Natural killer cell (primary cell): ENCODE results near the gene RAB11FIP3. TPM values are rescaled to one million over a fixed set of nuclear protein-coding genes. Genes with fewer than 3 reads are reported as not detected.

Experiments used
- ATAC-seq, 3 donors: fragments of 150-1000 bp in 2 of 3; fragments of 200-7000 bp in 1 of 3; cut with Tn5 transposase; 1 replicate in 1 of 3; 2 replicates in 2 of 3; pipeline ENCODE4 v1.10.0; 2021; ENCODE audit warnings: mild to moderate bottlenecking in 2 of 3, moderate library complexity in 2 of 3
- DNase-seq, 2 donors: peaks; one replicate each; pipeline versions ENCODE4 v3.0.0 to v3.0.0-alpha.2; 2013 to 2021; ENCODE audit warnings: mixed read lengths in 1 of 2
- H3K27ac ChIP-seq: one replicate; pipeline ENCODE4 v1.5.1; 2013; ENCODE audit warnings: mild to moderate bottlenecking, low read length
- H3K27me3 ChIP-seq: one replicate; pipeline ENCODE4 v1.6.1; 2013; ENCODE audit warnings: low read length; ENCODE audit not compliant: control insufficient read depth, insufficient read depth
- H3K36me3 ChIP-seq: one replicate; pipeline ENCODE4 v1.6.1; 2013; ENCODE audit warnings: low read length; ENCODE audit not compliant: control insufficient read depth, insufficient read depth
- H3K4me1 ChIP-seq: one replicate; pipeline ENCODE4 v1.6.1; 2013; ENCODE audit warnings: low read length; ENCODE audit not compliant: control insufficient read depth, insufficient read depth
- H3K4me3 ChIP-seq: one replicate; pipeline ENCODE4 v1.5.1; 2013; ENCODE audit warnings: low read length
- H3K9me3 ChIP-seq: one replicate; pipeline ENCODE4 v1.6.1; 2013; ENCODE audit warnings: low read length; ENCODE audit not compliant: control insufficient read depth, insufficient read depth
- H3K27ac Mint-ChIP-seq, 2 donors: one replicate each; pipeline ENCODE4 v1.8.0; 2022; ENCODE audit warnings: mild to moderate bottlenecking in 2 of 2, mixed read lengths in 2 of 2, moderate library complexity in 1 of 2
- H3K27me3 Mint-ChIP-seq, 2 donors: one replicate each; pipeline ENCODE4 v1.8.0; 2022; ENCODE audit warnings: low read depth in 2 of 2, mixed read lengths in 2 of 2
- H3K36me3 Mint-ChIP-seq: one replicate; pipeline ENCODE4 v1.8.0; 2022; ENCODE audit warnings: mixed read lengths
- H3K4me1 Mint-ChIP-seq, 2 donors: one replicate each; pipeline ENCODE4 v1.8.0; 2022; ENCODE audit warnings: mixed read lengths in 2 of 2
- H3K4me3 Mint-ChIP-seq: one replicate; pipeline ENCODE4 v1.8.0; 2022; ENCODE audit warnings: mild to moderate bottlenecking, moderate library complexity, mixed read lengths
- H3K9me3 Mint-ChIP-seq, 2 donors: one replicate each; pipeline ENCODE4 v1.8.0; 2022; ENCODE audit warnings: mixed read lengths in 2 of 2
- CTCF ChIP-seq: fragments of 200-600 bp; IDR thresholded peaks from one replicate; pipeline ENCODE4 v1.8.0; 2022; ENCODE audit warnings: antibody characterized with exemption
- WGBS: methylation state at CpG from one replicate; pipeline ENCODE4 v1.1.7; 2013; ENCODE audit warnings: missing lambda C conversion rate; ENCODE audit not compliant: insufficient coverage; 5-methylcytosine and 5-hydroxymethylcytosine counted together
- intact Hi-C: fragments of 100-400 bp; cut with micrococcal nuclease; formaldehyde crosslinking; loops from one replicate; pipeline ENCODE4 v1.14.2; 2022
- total RNA-seq, 4 donors: library from RNA; stranded (reverse); fragments of 120-200 nt in 1 of 4; gene quantifications; one replicate each; pipeline versions ENCODE4 v1.2.3 to v1.2.4, GENCODE V29; 2013 to 2022

RAB11FIP3 gene
- total RNA-seq, 3 donors from 2014 or later (not counting 1 experiment from before 2014, with no cell fraction given): 51.0 to 61.2 (median 55.3) TPM

- no peak overlapping the region for H3K27ac ChIP-seq
- intact Hi-C loops: no loop called here
- H3K9me3 ChIP-seq: no peaks in the 10 kb centered on the region
- peaks cover 10% of the 10 kb centered on the region for H3K27me3 ChIP-seq
- no peaks in the 10 kb centered on the region for H3K36me3 Mint-ChIP-seq
- ATAC-seq (no peak), DNase-seq (no peak)
- H3K27me3 Mint-ChIP-seq: peaks cover 0 to 4% of the 10 kb centered on the region in 2 donors
- H3K4me1 Mint-ChIP-seq: peaks cover 0 to 8% of the 10 kb centered on the region in 2 donors
- no peak overlapping the region for H3K27ac Mint-ChIP-seq
- no peaks in the 10 kb centered on the region for H3K36me3 ChIP-seq
- H3K9me3 Mint-ChIP-seq: no peaks in the 10 kb centered on the region
- WGBS: 94% methylated on average over 43 of the region's 43 CpGs
- no peak overlapping the region for H3K4me3 ChIP-seq
- H3K4me1 ChIP-seq: peaks cover 13% of the 10 kb centered on the region
- no peak overlapping the region for H3K4me3 Mint-ChIP-seq
- TF ChIP-seq CTCF: no peak
Measured at GRCh38 chr16:561957-562938, 136.8 kb downstream of the RAB11FIP3 start.

DNA sequence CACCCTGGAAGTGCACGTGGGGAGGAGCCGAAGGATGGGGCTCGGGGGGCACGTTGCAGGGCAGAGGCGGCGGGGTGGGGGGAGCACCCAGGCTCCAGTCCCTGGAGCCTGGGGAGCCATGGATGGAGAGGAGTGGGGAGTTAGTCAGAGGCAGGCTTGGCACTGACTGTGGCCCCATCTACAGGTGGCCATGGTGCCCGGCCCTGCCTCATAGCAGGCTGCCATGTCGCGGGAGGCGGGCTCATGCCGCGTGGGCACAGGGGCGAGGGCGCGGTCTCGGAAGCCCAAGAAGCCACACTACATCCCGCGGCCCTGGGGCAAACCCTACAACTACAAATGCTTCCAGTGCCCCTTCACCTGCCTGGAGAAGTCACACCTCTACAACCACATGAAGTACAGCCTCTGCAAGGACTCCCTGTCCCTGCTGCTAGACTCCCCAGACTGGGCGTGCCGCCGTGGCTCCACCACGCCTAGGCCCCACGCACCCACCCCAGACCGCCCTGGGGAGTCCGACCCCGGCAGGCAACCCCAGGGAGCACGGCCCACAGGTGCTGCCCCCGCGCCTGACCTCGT lies 137.7 kb downstream of the RAB11FIP3 start:
- H3K27me3 ChIP-seq: peaks cover 10% of the 10 kb centered on the region
- H3K27ac Mint-ChIP-seq: no peak overlapping the region
- no peaks in the 10 kb centered on the region for H3K9me3 Mint-ChIP-seq
- H3K4me1 ChIP-seq: peaks cover 18% of the 10 kb centered on the region
- 87% methylated on average over 30 of the region's 30 CpGs for WGBS
- no peak for DNase-seq
- H3K27me3 Mint-ChIP-seq: peaks cover 0 to 4% of the 10 kb centered on the region in 2 donors
- no peaks in the 10 kb centered on the region for H3K9me3 ChIP-seq
- no peak overlapping the region for H3K27ac ChIP-seq
- TF ChIP-seq CTCF: no peak
- no peaks in the 10 kb centered on the region for H3K36me3 Mint-ChIP-seq
- peaks cover 0 to 8% of the 10 kb centered on the region in 2 donors for H3K4me1 Mint-ChIP-seq
- no peaks in the 10 kb centered on the region for H3K36me3 ChIP-seq
- ATAC-seq: no peak
- no peak overlapping the region for H3K4me3 Mint-ChIP-seq
- intact Hi-C loops: no loop called here
- no peak overlapping the region for H3K4me3 ChIP-seq

GRCh38 chr16:564690-565418 lies 139.4 kb downstream of the RAB11FIP3 start:
- WGBS: 93% methylated on average over 42 of the region's 42 CpGs

More at GRCh38 chr16:564690-565418, 139.4 kb downstream of the RAB11FIP3 start:
- intact Hi-C loops: no loop called here
- Mint-ChIP-seq H3K4me3 (no peak overlapping the region), H3K27me3 (no peaks in the 10 kb centered on the region), H3K9me3 (no peaks in the 10 kb centered on the region), H3K4me1 (peaks cover 0 to 16% of the 10 kb centered on the region in 2 donors), H3K36me3 (no peaks in the 10 kb centered on the region), H3K27ac (no peak overlapping the region)
- Histone ChIP-seq H3K27ac (no peak overlapping the region), H3K4me3 (no peak overlapping the region), H3K27me3 (peaks cover 5% of the 10 kb centered on the region), H3K4me1 (peaks cover 32% of the 10 kb centered on the region), H3K9me3 (no peaks in the 10 kb centered on the region), H3K36me3 (no peaks in the 10 kb centered on the region)
- no peak for TF ChIP-seq CTCF
- ATAC-seq (no peak), DNase-seq (no peak)
